ENCODE measurements around the gene EXOC6B.

The EXOC6B gene

DNA sequence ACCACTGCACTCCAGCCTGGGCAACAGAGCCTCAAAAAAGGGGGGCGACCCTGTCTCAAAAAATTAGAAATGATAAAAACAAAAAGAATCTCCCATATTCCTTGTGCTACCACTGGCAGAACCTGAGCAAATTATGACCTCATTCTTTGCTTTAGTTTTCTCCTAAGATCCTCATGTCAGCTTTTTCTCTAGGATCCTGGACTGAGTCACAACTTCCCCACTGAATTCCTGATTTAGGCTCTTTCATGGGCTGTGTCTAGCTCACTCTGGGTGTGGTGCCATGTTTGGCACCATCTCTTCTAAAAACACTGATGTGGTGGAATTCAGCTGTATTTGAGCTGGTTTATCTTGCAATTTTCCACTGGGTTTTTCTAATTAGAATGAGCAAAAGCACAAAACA is 37.1 kb downstream of the EXOC6B start:
- no peak for DNase-seq

DNA sequence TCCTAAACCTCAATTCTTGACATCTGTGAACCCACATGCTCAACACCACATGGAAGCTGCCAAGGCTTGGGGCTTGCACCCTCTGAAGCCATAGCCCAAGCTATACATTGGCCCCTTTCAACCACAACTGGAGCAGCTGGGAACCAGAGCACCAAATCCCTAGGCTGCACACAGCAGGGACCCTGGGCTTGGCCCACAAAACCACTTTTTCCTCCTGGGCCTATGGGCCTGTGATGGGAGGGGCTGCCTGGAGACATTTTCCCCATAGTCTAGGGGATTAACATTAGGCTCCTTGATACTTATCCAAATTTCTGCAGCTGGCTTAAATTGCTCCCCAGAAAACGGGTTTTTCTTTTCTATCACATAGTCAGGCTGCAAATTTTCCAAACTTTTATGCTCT is 40.3 kb downstream of the EXOC6B start:
- DNase-seq, result no peak

GRCh38 chr2:72782520-72782919 is 43.3 kb downstream of the EXOC6B start:
- no peak for DNase-seq

DNA sequence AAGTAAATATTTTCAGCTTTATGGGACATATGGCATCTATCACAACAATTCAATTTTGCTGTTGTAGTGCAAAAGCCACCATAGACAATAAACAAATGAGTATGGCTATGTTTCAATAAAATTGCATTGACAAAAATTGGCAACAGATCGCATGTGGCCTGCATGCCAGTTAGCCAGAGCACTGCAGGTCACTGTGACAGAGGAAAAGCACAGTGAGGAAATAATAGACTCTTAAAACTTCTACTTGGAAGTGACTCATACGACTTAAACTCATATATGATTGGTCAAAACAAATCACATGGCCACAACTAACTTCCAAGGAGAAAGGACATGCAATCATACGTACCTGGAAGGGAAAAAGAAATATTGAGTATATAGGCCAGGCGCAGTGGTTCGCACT is 44.4 kb downstream of the EXOC6B start:
- DNase-seq, result no peak

- DNase-seq, result no peak
These were observed 45.4 kb downstream of the EXOC6B start for GRCh38 chr2:72780477-72780876.

DNA sequence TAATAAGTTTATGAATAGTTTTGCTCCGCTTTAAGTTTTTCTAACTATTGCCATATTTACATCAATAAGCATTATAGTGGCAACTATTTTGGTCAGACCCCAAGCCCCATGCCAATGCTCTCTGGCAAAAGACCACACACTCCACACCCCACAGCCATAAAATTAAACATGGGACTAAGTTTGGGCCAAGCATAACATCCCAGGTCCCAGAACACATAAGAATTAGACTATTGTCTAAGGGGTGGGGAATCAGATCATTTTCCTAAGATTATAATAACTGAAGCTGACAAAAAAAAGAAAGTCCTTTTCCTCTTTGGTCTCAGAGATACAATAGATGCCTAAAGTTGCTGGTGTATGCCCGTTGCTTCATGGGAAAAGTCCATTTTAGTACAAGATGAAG is 46.3 kb downstream of the EXOC6B start:
- DNase-seq, result no peak

GRCh38 chr2:72778410-72778809 is 47.4 kb downstream of the EXOC6B start:
- no peak for DNase-seq

DNA sequence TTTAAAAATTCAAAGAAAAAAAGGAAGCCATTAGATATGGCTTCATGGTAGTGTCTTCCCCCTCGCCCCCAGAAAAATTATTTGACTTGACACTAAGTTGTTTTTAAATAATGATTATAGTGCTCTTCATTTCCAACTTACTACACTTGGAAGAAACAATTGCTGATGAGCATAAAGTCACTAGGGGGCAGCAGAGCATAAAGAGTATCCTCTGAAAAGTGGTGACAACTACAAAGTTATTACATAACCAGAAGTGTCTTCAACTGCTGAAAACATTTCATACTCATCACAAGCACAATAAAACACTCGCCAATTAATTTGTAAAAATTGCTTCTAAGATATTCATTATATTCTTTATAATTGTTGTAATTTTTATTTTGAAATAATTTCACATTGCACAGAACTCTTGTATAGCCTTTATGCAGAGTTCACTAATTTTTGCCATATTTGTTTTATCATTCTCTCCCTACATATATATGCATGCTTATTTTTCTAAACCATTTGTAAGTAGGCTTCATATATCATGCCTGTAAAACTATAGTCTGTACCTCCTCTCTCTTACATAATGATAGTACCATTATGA is 54.9 kb downstream of the EXOC6B start:
- DNase-seq, result no peak

DNA sequence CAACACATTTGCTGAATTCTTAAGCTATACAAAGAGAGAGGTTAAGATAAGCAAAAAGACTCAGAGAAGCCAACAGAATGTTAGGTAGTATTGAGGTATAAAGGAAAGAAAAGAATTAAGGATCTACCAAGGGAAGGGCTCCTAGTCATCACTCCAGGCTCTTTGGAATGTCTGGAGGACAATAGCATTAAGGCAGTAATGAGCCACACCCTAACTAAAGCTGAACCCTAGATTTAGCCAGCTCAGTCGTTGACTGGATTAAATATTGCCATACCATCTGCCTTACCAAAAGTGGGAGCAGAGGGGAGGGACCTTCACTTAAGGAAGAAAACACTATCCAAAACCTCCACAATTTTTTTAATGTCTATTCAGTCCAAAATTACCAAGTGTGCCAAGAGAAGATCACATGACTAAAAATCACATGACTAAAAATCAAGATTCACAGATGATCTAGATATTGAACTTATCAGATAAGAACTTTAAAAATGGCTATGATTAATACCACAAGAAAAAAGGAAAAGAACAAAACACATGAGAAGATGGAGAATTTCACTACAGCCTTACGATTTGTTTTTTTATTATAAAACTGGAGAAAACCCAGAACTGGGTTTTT is 59.7 kb downstream of the EXOC6B start:
- no peak for DNase-seq

- DNase-seq, result no peak
These were observed 63.6 kb downstream of the EXOC6B start for GRCh38 chr2:72762276-72762675.

DNA sequence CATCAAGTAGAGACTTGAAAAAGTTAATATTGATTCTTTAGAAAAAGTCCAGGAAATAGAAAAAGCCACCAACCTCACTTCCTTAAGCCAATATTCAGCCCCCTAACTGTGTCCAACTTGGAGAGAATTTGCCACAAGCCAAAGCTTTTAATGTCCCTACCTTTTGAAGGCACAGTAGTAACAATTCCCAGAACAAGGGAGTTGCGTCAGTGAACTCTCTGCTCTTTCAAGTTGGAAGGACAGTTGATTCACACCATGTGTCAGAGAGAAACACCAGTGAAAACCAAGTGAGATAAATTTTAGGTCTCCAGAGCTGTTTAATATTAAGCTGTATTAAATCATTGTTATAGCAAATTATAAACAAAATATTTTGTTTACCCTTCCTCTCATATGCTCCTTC is 66.1 kb downstream of the EXOC6B start:
- DNase-seq, result no peak

- DNase-seq, result no peak
These were observed 68.6 kb downstream of the EXOC6B start for GRCh38 chr2:72757177-72757775.

DNA sequence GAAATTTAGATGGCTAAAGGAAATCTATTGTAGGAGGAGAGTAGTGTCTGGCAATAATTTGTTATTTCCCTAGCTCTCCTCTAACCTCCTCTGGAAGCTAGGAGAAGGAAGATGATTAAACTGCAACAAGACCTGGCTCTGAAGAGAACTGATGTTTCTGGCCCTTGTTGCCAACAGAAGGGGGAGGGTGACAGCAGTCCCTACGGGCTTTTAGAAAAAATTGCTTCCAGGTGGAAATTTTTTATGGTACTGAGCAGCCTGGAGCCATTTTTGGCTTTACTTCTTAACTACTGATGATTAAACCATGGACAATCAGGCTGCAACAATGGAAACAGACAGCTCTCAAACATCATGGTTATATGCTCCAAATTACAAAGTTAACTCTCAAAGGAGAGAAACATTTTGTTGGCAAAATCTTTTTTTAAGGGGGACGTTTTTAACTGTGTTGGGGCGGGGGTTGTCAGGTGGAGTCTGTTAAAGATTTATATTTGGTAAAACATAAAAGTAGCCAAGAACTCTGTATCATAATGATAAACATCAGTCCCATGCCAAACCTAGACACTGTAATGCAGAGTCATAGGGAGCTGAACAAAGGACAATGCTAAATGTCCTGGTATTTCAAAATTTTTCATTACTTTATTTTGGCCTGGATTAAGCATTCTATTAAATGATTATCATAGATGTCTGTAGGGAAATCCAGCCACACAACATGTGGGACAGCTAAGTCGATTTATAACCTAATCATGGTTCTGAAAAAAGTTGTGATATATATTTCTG is 70.0 kb downstream of the EXOC6B start:
- DNase-seq, result no peak

- no peak for DNase-seq
These were observed 71.1 kb downstream of the EXOC6B start for GRCh38 chr2:72754628-72755320.

- no peak for DNase-seq
These were observed 74.7 kb downstream of the EXOC6B start for GRCh38 chr2:72750977-72751639.

GRCh38 chr2:72750466-72750865 is 75.4 kb downstream of the EXOC6B start:
- DNase-seq, result no peak

DNA sequence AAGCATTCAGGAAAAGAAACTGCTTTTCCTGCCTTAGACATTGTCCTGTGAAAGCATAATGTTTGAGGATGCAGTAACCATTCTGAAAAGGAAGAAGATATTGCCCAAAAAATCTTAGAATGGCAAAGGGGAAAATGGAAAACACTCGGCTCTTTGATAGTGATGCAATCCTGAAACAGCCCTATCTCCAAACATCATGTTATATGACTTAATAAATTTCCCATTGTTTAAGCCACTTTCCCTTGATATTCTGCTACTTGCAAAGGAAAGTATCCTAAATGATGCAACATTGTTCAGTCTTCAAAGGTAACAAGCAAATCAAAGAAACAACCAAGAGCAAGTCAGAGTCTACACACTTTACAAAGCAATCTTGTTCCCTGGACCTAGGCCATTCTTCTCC is 78.5 kb downstream of the EXOC6B start:
- no peak for DNase-seq

- DNase-seq, result no peak
These were observed 80.0 kb downstream of the EXOC6B start for GRCh38 chr2:72745679-72746368.

DNA sequence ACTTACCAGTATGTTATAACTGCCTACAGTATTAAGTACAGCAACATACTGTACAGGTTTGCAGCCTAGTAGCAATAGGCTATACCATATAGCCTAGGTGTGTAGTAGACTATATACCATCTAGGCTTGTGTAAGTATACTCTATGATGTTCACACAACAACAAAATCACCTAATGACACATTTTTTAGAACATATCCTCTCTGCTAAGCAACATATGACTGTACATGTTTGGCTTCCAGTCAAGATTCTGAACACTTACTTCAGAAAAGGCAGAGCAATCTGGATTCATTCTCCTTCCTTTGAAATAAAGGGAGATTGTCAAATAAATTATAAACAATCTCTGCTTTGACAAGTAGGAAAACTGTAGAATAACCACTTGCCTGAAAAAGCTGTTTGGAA is 81.8 kb downstream of the EXOC6B start:
- DNase-seq, result no peak

- no peak for DNase-seq
These were observed 82.4 kb downstream of the EXOC6B start for GRCh38 chr2:72743481-72743880.

DNA sequence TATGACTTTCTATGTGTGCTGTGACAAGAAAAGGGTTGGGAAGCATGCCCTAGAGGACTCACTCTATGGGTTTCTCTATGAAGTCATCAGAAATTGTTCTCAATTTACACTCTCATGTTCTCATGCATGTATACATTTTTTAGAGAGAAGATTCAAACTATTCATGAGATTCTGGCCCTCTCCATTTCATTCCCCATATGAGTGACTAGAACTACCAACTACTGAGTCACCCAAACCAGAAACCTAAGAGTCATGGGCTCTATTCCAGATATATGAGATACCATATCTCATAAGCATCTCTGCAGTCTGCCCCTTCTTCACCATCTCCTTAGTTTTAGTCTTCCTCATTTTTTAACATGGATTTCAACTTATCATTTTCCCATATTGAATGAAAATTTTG is 87.7 kb downstream of the EXOC6B start:
- no peak for DNase-seq

- DNase-seq, result no peak
These were observed 91.4 kb downstream of the EXOC6B start for GRCh38 chr2:72734432-72734831.
